Stimulated activated memory B cell treated with anti-CD40 and anti-IgM and Interleukin-4, amounts not matched to agents 10 μg/mL and 1 μg/mL and 100 μg/mL, for 72 hours (primary cell): ENCODE data around the gene NFYC.

Experiments used
- ATAC-seq: fragments of 150-1000 bp; cut with Tn5 transposase; 2 replicates; pipeline ENCODE4 v1.10.0; 2021
- H3K27ac Mint-ChIP-seq: one replicate; pipeline ENCODE4 v1.8.0; 2022; ENCODE audit warnings: mild to moderate bottlenecking, mixed read lengths
- H3K27me3 Mint-ChIP-seq: one replicate; pipeline ENCODE4 v1.8.0; 2022; ENCODE audit warnings: mixed read lengths
- H3K36me3 Mint-ChIP-seq: one replicate; pipeline ENCODE4 v1.8.0; 2022; ENCODE audit warnings: mixed read lengths
- H3K4me1 Mint-ChIP-seq: one replicate; pipeline ENCODE4 v1.8.0; 2022; ENCODE audit warnings: mixed read lengths
- H3K4me3 Mint-ChIP-seq: one replicate; pipeline ENCODE4 v1.8.0; 2022; ENCODE audit warnings: mild to moderate bottlenecking, moderate library complexity, mixed read lengths
- H3K9me3 Mint-ChIP-seq: one replicate; pipeline ENCODE4 v1.8.0; 2022; ENCODE audit warnings: mixed read lengths

NFYC gene

DNA sequence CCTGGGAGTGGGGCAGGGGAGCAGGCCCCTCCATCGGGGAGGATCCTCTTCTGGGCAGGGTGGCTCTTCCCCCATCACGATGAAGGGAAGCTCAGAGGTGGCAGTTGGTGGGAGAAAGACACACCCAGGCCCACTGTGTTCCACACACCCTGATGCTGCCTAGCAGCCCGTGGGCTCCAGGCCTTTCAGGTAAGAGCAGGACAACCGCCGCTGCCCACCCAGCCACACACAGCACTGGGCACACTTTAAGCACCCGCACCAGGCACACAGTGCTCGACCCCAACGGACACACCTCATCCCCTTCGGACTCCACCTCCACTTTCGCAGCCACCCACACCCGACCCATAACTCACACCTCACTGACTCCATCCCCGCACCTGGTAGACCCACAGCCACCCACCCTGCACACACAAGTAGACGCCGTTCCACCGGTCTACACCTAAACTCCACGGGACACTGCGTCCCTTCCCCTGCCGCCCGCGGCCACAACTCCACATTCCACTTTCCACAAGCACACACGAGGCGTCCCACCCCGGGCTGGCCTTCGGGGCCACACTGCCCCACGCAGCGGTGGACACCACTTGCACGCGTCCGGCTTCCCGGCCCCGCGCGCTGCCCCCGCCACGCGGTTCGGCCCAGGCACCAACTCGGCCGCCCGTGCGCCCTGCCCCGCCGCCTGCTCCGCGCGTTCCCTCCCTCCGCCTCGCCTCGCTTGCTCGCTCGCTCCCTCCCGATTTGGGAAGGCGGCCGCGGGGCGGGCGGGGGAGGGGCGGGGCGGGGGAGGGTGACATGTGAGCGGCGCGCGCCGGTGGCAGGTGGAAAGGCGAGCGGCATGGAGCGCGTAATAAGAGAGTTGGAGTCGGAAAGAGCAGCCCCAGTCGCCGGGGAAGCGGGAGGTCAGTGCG lies 91.7 kb downstream of the NFYC start, which contains the start of gene KCNQ4:
Gene KCNQ4, plus strand, starts transcription at position 787 of the 905 bp plus-strand sequence. CDS start 307 bp downstream, outside the sequence.
- peaks cover 23% of the 10 kb centered on the region for H3K4me1 Mint-ChIP-seq
- ATAC-seq: peak; percentile 52
- peaks cover 5% of the 10 kb centered on the region for H3K36me3 Mint-ChIP-seq
- peak within 1 kb of the TSS; percentile 74 for H3K4me3 Mint-ChIP-seq
- peaks cover 58% of the 10 kb centered on the region for H3K27me3 Mint-ChIP-seq
- no peaks in the 10 kb centered on the region for H3K9me3 Mint-ChIP-seq
- H3K27ac Mint-ChIP-seq: peak within 1 kb of the TSS; percentile 55

DNA sequence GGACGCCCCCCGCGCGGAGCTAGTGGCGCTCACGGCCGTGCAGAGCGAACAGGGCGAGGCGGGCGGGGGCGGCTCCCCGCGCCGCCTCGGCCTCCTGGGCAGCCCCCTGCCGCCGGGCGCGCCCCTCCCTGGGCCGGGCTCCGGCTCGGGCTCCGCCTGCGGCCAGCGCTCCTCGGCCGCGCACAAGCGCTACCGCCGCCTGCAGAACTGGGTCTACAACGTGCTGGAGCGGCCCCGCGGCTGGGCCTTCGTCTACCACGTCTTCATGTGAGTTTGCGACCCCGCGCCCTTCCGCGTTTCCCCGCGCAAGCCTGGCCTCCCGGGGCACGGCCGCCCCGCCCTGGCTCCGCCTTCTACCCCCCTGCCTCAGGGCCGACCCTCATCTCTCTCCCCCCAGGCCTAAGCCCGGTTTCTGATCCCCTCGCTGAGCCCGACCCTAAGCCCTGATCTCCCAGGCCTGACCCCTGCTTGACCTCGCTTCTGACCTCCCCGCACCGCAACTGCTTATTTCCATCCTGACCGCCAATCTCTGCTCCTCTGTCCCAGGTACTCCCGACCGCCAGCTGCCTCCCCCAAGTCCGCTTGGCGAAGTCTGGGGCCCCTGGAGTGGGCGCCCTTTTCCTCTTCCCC lies 92.8 kb downstream of the NFYC start:
- Mint-ChIP-seq H3K27ac (peak overlapping the region; percentile 55), H3K27me3 (peaks cover 58% of the 10 kb centered on the region), H3K9me3 (no peaks in the 10 kb centered on the region), H3K4me1 (peaks cover 23% of the 10 kb centered on the region), H3K36me3 (no peaks in the 10 kb centered on the region), H3K4me3 (peak overlapping the region; percentile 74)
- ATAC-seq: no peak

DNA sequence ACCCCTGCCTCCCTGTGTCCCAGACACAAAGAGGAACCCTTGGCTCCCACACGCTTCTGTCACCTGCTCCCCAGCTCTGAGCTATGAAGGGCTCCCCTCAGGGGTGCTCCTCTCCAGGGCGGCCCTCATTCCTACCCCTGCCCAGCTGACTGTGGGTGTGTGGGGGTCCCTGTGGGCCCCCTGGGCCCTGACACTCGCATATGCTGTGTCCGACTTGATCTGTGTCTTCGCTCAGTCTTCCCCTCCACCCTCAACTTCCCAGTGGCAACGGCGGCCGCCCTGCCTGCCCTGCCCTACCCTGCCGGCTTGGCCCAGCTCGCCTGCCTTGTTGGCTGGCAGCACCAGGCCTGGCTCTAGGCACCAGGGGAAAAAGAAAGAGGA lies 93.3 kb downstream of the NFYC start:
- Mint-ChIP-seq H3K4me1 (peaks cover 23% of the 10 kb centered on the region), H3K9me3 (no peaks in the 10 kb centered on the region), H3K27me3 (peaks cover 62% of the 10 kb centered on the region), H3K36me3 (no peaks in the 10 kb centered on the region), H3K27ac (peak overlapping the region; percentile 55), H3K4me3 (peak overlapping the region; percentile 74)
- ATAC-seq: no peak

DNA sequence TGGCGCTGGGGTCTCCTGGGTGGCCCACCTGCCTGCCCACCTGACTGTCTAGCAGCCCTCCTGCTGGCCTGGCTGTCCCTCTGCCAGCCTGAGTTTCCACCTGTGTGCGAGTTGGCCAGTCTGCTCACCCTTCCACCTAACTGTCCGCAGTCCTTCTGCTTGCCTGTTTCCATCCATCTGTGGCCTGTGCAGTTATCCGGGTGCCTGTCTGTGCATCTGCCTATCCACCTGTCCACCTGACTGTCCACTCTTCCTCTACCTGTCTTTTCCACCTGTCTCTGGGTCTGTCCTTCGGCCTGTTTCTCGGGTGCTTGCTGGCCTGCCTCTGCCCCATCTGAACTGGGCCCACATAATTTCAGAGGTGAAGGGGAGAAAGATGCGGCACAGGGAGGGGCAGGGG lies 93.9 kb downstream of the NFYC start:
- Mint-ChIP-seq H3K27me3 (peaks cover 69% of the 10 kb centered on the region), H3K36me3 (no peaks in the 10 kb centered on the region), H3K4me3 (peak overlapping the region; percentile 28), H3K9me3 (no peaks in the 10 kb centered on the region), H3K4me1 (peaks cover 23% of the 10 kb centered on the region), H3K27ac (no peak overlapping the region)
- ATAC-seq: no peak

DNA sequence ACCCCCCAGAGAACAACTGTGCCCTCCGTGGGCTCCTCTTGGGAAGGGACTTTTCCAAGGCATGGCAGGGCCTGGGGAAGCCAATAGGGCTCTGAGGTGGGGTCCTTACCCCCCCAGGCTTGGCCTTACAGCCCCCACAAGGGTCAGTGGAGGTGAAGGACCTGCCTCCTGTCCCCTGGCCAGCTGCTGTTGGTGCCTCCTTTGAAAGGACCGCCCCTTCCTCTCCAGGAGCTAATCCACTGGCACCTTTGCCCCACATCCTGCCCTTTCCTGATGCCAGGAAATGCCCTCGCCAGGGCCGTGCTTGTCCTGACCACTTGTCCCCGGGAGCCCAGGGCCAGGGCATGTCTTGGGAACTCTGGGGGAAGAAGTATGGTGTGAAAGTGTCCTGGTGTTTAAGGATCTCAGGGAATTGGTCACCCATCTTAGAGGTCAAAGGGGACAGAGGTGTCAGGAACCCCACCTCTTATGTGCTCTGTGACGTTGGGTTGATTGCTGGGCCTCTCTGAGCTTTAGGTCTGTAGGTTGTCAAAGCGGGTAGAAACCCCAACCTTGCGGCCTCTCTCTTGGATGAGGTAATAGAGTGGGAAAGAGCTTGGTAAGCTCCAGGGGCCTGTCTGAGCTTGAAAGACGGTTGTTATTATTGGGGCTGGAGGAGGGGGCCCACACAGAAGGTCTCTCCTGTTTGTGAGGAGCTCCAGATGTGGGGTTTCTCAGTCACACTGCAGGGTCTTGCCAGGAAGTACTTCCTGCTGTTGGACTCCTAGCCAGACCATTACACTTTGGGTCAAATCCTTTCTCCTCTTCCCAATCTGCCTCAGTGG lies 94.9 kb downstream of the NFYC start:
- ATAC-seq: no peak
- no peaks in the 10 kb centered on the region for H3K9me3 Mint-ChIP-seq
- H3K27me3 Mint-ChIP-seq: peaks cover 78% of the 10 kb centered on the region
- no peak overlapping the region for H3K4me3 Mint-ChIP-seq
- H3K36me3 Mint-ChIP-seq: no peaks in the 10 kb centered on the region
- H3K4me1 Mint-ChIP-seq: peaks cover 23% of the 10 kb centered on the region
- H3K27ac Mint-ChIP-seq: no peak overlapping the region

DNA sequence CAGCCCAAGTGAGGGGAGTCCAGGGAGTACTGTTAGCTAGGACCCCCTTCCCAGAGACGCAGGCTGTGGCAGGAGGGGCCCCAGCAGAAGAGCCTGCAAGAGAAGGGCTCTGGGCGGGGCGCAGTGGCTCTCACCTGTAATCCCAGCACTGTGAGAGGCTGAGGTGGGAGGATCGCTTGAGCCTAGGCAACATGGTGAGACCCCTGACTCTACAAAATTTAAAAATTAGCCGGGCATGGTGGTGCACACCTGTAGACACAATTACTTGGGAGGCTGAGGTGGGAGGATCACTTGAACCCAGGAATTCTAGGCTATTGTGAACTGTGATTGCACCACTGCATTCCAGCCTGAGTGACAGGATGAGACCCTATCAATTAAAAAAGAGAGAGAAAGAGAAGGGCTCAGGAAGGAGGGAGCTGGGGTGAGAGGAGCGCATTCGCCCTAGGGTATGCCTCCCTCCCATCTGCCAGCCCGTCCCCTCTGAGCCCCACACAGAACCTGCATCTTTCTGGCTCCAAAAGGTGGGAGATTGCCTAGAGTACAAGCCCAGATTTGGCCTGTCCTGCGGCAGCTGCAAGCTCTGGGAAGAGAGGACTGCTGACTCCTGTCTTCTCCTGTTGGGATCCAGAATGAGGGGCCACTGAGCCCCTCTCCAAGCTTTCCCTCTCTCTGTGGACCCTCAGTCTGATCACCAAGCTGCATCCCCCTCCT lies 95.6 kb downstream of the NFYC start:
- no peak for ATAC-seq
- Mint-ChIP-seq H3K27me3 (peaks cover 76% of the 10 kb centered on the region), H3K4me1 (peaks cover 23% of the 10 kb centered on the region), H3K9me3 (no peaks in the 10 kb centered on the region), H3K4me3 (no peak overlapping the region), H3K36me3 (no peaks in the 10 kb centered on the region), H3K27ac (no peak overlapping the region)

DNA sequence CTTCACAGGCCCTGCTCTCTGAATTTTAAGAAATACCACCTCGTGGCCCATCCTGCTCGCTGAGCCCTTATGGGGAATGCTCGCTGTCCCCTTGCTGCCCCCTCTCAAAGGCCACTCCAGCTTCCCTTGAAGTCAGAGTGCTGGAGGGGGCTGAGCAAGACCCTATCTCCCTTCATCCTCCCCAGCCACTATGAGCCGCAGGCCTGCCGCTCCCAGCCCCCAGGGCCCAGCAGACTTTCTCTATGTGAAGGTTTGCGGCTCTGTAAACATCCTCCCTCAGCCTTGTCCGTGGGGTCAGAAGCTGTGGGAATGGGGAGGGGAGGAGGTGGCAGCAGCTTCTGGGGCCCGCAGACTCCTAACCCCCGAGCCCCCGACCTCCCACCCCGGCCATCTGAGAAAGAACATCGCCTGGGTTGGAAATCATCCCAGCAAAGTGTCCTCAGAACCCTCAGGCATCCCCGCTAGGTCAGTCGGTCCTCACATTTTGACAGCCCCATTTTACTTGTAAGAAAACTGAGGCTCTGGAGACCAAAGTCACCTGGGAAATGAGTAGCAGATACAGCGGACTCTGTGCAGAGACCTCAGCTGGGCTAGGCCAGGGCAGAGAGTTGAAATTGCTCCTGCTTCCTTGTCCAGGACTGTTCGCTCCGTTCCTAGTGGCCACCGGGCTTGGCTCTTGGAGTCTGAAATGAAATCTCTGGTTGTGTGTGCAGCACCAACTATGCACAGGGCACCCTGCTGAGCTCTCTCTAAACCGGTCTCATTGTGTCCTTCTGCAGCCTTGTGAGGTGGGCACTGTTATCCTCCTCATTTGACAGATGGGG lies 96.4 kb downstream of the NFYC start:
- Mint-ChIP-seq H3K4me3 (no peak overlapping the region), H3K36me3 (no peaks in the 10 kb centered on the region), H3K9me3 (no peaks in the 10 kb centered on the region), H3K27me3 (peaks cover 68% of the 10 kb centered on the region), H3K27ac (no peak overlapping the region), H3K4me1 (peaks cover 18% of the 10 kb centered on the region)
- no peak for ATAC-seq

DNA sequence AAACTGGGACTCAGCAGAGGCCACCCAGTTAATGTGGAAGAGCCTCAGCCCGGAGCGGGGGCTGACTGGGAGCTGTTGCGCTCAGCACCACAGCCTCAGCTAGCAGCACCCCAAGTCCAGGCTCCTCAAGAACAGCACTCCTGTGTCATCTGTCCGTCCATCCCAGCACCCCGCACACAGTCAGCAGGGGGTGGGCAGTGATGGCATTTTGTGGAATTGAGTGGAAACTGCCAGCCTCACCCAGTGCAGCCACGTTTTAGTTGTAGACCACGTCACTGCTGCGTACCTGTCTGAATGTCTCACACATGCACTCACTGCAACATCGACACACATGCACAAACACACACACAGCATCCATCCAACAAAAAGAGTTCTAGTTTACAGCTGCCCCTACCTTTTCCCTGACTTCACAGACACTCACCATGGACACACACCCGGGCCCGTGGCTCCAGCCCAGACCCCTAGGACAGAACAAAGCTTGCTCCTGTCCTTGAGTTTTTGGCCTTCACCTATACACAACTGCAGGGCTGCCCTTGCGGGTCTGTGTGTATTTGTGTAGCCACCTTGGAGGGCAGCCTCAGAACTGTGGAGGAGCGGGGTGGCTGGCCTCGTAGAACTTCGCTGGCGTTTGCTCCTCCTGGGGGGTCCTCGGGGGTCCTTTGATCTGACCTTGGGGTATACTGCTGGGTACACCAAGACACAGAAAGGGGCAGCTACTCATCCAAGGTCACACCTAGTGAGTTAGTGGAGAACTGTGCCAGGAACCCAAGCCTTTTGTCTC lies 97.2 kb downstream of the NFYC start:
- Mint-ChIP-seq H3K4me3 (no peak overlapping the region), H3K4me1 (peaks cover 12% of the 10 kb centered on the region), H3K27ac (no peak overlapping the region), H3K27me3 (peaks cover 61% of the 10 kb centered on the region), H3K9me3 (no peaks in the 10 kb centered on the region), H3K36me3 (no peaks in the 10 kb centered on the region)
- ATAC-seq: no peak

DNA sequence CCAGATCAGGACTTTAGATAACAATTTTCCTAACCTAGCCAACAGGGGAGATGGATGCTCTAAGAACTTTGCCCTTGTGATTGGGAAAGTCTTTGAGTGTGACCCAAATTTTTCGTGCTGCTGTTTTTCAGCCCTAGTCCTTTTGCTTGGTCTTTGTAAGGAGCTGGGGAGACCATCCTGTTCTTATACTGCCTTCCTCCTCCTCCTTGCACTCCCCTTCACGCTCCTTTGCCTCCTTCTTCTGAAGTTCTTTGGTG lies 97.8 kb downstream of the NFYC start:
- peaks cover 58% of the 10 kb centered on the region for H3K27me3 Mint-ChIP-seq
- H3K27ac Mint-ChIP-seq: no peak overlapping the region
- H3K4me1 Mint-ChIP-seq: peaks cover 10% of the 10 kb centered on the region

DNA sequence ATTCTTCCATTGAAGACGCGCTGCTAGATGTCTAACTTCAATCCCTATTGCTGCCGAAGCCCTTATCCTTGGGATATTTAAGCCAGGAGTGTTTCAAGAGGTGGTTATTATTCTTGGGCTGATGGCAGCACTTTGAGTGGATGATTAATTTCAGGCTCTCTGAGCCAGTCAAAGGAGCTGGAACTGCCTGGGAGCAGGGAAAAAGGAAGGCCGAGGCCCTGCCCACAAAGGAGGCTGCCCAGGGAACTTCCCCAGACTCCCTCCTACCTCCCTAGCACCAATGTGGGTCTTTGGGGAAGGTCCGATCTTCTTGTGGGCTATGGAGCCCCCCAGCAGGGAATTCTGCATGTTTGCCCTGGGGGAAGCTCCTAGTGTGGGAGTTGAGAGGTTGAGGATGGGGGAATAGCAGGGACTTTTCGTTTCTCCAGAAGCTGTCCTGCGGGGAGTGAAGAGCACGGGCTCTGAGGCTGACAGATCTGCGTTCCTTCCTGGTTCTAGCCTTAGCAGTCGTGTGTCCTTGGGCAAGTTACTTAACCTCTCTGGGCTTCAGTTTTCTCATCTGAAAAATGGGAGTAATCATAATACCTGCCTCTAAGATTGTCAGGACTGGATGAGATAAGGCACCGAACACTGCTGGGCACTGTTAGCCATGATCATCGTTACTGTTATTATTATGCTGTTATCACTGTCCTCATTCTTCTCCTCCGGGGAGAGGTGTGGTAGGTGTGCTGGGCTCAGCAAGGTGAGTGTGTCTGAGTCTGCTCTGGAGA lies 98.3 kb downstream of the NFYC start:
- no peak overlapping the region for H3K27ac Mint-ChIP-seq
- ATAC-seq: no peak
- H3K4me1 Mint-ChIP-seq: peaks cover 4% of the 10 kb centered on the region
- no peak overlapping the region for H3K4me3 Mint-ChIP-seq
- no peaks in the 10 kb centered on the region for H3K36me3 Mint-ChIP-seq
- H3K9me3 Mint-ChIP-seq: no peaks in the 10 kb centered on the region
- H3K27me3 Mint-ChIP-seq: peaks cover 52% of the 10 kb centered on the region

More for the DNA sequence above, 97.8 kb downstream of the NFYC start:
- ATAC-seq: no peak
- H3K9me3 Mint-ChIP-seq: no peaks in the 10 kb centered on the region
- H3K36me3 Mint-ChIP-seq: no peaks in the 10 kb centered on the region
- no peak overlapping the region for H3K4me3 Mint-ChIP-seq

DNA sequence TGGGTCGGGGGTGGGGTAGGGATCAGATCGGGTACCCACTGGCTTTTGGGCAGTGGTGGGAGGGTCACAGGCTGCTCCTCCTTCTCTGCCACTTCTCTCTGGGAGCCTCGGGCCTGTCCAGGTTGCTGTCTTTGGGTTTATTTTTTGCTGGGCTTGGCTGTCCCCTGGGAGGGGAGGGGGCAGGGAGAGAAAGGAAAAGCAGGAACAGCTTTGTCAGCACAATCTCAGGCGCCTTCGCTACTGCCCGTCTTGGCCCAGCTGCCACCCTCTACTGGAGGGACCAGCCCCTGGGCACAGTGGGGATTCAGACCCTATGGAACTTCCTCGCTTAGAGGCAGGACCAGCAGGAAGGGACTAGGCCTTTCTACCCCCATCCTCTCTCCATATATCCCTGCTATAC lies 100.5 kb downstream of the NFYC start:
- H3K4me3 Mint-ChIP-seq: no peak overlapping the region
- H3K36me3 Mint-ChIP-seq: no peaks in the 10 kb centered on the region
- no peak for ATAC-seq
- H3K27ac Mint-ChIP-seq: no peak overlapping the region
- H3K4me1 Mint-ChIP-seq: peaks cover 13% of the 10 kb centered on the region
- no peaks in the 10 kb centered on the region for H3K9me3 Mint-ChIP-seq
- peaks cover 32% of the 10 kb centered on the region for H3K27me3 Mint-ChIP-seq

DNA sequence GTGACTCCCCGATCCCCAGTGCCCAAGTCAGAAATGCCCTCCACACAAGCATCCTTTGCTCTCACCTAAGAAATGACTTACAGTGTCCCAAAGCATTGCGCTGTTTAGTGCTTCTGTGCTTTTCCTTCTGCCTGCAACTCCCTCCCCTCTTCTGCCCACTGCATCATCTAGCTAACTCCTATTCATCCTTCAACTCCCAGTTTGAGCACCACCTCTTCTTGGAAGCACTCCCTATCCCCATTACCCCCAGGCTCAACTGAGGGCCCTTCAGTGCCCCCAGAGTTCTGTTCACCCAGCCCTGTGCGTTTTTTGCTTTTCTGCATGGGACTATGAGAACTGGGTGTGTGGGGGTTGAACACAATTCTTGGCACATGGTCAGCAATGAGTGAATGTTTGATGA lies 102.1 kb downstream of the NFYC start:
- no peaks in the 10 kb centered on the region for H3K9me3 Mint-ChIP-seq
- peaks cover 20% of the 10 kb centered on the region for H3K4me1 Mint-ChIP-seq
- no peaks in the 10 kb centered on the region for H3K36me3 Mint-ChIP-seq
- H3K27ac Mint-ChIP-seq: no peak overlapping the region
- H3K4me3 Mint-ChIP-seq: no peak overlapping the region
- no peak for ATAC-seq
- H3K27me3 Mint-ChIP-seq: peaks cover 22% of the 10 kb centered on the region

DNA sequence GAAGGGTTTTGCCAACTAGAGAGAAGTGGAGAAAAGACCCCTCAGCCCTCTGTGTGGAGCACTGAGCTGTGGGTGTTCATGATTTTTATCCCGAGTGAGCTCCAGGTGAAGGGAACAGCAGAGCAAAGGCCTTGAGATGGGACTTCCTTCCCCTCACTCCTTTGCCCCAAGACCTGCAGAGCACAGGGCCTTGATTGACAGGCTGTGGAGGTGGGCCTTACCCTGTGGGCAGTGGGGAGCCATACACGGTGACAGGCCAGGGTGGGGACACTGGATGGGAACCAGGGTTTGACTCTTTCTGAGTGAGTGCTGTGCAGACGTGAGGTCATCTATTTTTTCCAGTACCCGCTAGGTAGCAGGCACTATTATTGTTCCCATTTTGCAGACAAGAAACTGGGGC lies 102.5 kb downstream of the NFYC start:
- ATAC-seq: no peak
- H3K4me1 Mint-ChIP-seq: peaks cover 20% of the 10 kb centered on the region
- no peaks in the 10 kb centered on the region for H3K36me3 Mint-ChIP-seq
- H3K9me3 Mint-ChIP-seq: no peaks in the 10 kb centered on the region
- H3K27ac Mint-ChIP-seq: no peak overlapping the region
- no peak overlapping the region for H3K4me3 Mint-ChIP-seq
- H3K27me3 Mint-ChIP-seq: peaks cover 22% of the 10 kb centered on the region
